SKM-1 treated with dmso at 0.1 percent for 144 hours (cell line): ENCODE data around the gene CEMIP.

ENCODE experiments used
- DNase-seq: peaks from one replicate; lab custom pipeline; 2025; ENCODE audit not compliant: unreplicated experiment; lab: John Stamatoyannopoulos, UW

The CEMIP gene, protein sequence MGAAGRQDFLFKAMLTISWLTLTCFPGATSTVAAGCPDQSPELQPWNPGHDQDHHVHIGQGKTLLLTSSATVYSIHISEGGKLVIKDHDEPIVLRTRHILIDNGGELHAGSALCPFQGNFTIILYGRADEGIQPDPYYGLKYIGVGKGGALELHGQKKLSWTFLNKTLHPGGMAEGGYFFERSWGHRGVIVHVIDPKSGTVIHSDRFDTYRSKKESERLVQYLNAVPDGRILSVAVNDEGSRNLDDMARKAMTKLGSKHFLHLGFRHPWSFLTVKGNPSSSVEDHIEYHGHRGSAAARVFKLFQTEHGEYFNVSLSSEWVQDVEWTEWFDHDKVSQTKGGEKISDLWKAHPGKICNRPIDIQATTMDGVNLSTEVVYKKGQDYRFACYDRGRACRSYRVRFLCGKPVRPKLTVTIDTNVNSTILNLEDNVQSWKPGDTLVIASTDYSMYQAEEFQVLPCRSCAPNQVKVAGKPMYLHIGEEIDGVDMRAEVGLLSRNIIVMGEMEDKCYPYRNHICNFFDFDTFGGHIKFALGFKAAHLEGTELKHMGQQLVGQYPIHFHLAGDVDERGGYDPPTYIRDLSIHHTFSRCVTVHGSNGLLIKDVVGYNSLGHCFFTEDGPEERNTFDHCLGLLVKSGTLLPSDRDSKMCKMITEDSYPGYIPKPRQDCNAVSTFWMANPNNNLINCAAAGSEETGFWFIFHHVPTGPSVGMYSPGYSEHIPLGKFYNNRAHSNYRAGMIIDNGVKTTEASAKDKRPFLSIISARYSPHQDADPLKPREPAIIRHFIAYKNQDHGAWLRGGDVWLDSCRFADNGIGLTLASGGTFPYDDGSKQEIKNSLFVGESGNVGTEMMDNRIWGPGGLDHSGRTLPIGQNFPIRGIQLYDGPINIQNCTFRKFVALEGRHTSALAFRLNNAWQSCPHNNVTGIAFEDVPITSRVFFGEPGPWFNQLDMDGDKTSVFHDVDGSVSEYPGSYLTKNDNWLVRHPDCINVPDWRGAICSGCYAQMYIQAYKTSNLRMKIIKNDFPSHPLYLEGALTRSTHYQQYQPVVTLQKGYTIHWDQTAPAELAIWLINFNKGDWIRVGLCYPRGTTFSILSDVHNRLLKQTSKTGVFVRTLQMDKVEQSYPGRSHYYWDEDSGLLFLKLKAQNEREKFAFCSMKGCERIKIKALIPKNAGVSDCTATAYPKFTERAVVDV (N-terminal part only)

GRCh38 chr15:80778964-80779657 is at the start of gene CEMIP:
CEMIP (plus strand) TSS chr15:80779370; CDS start chr15:80873880, 94,510 bp downstream.
- DNase-seq: no peak

DNA sequence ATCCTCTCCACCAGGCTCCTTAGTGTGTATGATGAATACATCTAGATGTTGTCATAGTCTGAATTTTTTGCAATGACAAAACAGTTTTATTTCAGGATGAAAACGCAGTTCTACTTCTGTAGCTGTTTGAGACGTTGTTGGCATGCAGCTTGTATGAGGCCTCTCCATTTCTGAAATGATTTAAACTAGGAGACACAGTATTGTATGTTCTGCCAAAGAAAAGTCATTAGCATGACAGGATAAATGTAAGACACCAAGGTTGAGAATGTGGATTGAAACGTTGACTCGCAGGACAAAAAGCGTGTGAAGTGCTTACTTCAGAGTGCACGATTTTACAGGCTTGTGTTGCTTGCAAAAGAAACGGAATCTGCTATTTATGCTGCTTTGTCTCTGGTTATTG is 48.8 kb upstream of the CEMIP start:
- DNase-seq: no peak

DNA sequence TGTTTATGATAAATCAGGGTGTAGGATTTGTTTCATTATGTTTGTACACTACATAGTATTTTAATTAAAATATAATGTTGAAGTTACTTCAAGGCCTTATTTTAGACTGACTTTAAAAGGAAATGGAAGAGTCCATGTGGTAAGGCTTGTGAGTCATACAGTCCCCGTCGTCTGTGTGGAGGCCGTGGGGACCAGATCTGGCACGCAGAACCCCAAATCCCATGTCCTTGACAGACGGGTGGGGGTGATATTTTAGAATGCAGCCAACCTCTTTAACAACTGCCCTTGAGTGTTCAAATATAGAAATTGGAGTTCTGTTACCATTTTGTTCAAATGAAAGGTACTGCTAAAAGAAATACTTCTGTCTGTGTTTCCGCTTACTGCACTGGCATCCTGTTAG is 48.2 kb upstream of the CEMIP start:
- no peak for DNase-seq

- no peak for DNase-seq
Observed at GRCh38 chr15:80732167-80732566, 47.0 kb upstream of the CEMIP start.

DNA sequence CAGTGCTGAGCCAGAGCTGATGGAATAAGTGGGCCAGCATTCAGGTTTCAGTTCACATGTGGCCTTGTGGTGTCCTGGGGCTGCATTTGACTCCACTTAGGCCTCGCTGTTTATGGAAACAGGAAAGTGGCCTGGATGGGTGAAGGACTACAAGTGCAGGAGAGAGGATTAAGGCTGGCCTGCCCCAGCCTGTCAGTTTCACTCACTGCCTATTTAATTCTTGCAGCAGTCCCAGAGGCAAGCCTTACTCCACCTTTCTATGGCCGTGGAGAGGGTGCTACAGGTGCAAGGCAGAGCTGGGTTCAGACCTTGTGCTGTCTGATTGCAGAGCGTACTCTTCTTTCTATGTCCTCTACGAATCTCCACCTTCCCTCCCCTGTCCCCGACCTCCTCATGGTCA is 46.4 kb upstream of the CEMIP start:
- DNase-seq: no peak

- no peak for DNase-seq
Observed at GRCh38 chr15:80733460-80733859, 45.7 kb upstream of the CEMIP start.

GRCh38 chr15:80735344-80735743 is 43.8 kb upstream of the CEMIP start:
- DNase-seq: no peak

DNA sequence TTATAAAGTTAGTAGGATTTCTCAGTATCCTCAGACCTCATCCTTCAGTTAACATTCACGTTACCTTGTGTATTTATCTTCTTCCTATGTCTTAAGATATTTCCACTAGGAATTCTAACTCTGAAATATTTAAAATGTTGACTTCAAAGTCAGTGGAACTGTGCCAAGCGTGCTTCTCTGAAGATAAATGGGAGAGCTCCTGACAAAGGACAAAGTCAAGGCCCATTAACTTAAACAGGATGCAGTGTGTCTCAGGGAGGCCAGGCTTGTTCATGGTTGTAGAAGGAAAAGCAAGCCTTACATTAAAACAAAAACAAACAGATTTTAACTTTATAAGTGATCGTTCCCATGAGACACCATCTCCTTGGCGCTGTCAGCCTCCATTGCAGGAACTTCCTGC is 42.6 kb upstream of the CEMIP start:
- DNase-seq: no peak

DNA sequence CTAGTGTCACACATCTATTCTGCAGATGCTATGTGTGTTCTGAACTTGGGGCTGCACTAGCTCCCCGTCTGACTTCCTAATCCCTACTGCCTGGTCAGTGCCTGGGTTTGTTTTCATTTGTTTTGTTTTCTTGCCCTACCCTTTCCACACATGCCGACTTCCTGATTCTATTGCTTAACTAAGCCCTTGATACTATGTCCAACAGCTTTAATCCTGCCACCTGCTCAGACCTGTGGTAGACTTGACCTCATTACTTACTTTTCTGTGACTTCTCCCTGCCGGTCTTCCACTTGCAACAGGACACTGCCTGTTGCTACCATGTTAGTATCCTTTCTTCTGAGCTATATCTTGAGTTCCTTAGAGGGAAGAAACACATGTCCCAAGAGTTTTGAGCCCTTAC is 39.3 kb upstream of the CEMIP start:
- no peak for DNase-seq

DNA sequence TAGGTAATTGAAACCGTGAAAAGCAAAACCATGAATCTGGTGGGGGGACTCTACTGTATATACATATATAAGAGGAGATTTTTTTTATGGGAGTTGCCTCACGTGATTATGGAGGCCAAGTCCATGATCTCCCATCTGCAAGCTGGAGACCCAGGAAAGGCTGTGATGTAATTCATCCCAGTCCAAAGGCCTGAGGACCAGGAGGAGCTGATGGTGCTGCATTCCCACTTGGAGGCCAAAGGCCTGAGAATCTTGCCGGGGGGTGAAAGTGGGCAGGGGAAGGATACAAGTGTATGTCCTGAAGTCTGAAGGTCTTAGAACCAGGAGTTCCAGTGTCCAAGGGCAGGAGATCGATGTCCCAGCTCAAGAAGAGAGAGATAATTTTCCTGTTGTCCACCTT is 37.1 kb upstream of the CEMIP start:
- no peak for DNase-seq

- no peak for DNase-seq
Observed at GRCh38 chr15:80743189-80743833, 35.9 kb upstream of the CEMIP start.

GRCh38 chr15:80744415-80744814 is 34.8 kb upstream of the CEMIP start:
- DNase-seq: no peak

DNA sequence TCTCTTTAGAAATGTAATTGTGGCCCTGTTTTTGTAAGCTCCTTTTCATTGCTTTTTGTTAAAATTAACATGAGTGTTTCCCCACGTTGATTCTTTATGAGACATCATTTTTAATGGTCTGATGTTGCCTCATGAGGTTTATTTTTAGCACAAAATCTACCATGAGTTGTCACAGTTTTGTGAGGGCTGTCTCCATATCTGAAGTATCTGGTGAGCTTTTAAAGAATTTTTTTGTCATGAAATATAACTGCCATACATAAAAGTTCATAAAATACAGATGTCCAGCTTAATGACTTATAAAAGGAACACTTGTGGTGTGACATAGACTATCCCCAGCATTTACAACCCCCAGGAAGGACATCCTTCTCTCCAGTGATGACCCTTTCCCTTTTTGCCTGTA is 34.3 kb upstream of the CEMIP start:
- DNase-seq: no peak

DNA sequence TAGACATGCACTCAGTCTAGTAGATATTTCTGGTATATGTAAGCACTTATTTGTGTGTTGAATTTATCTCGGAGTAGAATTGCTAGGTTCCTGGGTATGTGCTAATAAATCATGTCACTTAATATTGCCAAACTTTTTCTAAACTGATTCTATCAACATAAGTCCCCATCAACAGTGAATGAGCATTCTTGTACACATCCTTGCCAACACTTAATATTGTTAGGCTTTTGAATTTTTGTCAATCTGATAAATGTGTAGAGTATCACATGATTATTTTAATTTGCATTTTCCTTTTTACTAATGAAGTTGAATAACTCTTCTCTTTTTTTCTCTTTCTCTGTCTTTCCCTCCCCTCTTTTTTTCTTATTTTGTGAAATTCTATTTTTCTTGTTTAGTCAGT is 33.3 kb upstream of the CEMIP start:
- no peak for DNase-seq

GRCh38 chr15:80747317-80748053 is 31.7 kb upstream of the CEMIP start:
- no peak for DNase-seq

- DNase-seq: no peak
Observed at GRCh38 chr15:80749589-80749988, 29.6 kb upstream of the CEMIP start.

- no peak for DNase-seq
Observed at GRCh38 chr15:80750575-80750974, 28.6 kb upstream of the CEMIP start.

GRCh38 chr15:80752204-80752603 is 27.0 kb upstream of the CEMIP start:
- DNase-seq: no peak

DNA sequence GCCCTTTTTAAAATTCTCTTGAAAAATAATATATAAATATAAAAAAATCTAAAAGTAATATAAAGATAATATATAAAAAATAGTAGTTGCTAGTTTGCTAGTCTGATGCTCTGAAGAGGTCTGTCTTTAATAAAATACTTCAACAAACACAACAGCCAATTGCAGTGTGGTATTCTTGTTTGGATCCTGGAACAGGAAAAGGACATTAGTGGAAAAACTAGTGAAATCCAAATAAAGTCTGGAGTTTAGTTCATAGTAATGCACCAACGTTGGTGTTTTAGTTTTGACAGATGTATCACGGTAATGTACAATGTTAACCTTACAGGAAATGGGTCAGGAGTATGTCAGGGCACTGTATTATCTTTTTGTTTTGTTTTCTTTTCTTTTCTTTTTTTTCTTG is 26.0 kb upstream of the CEMIP start:
- DNase-seq: no peak

GRCh38 chr15:80754014-80754413 is 25.2 kb upstream of the CEMIP start:
- DNase-seq: no peak
